GM21786 (cell line): ENCODE data around the gene HOXB1.

Experiments used
- ATAC-seq: cut with Tn5 transposase; IDR thresholded peaks from one replicate; pipeline ENCODE4 v1.9.1; 2021; ENCODE audit not compliant: unreplicated experiment

The HOXB1 gene

GRCh38 chr17:48567646-48568354, 37.0 kb upstream of the HOXB1 start:
- no peak for ATAC-seq

GRCh38 chr17:48567209-48567608, 36.4 kb upstream of the HOXB1 start:
- ATAC-seq: no peak

- ATAC-seq: no peak
Measured at GRCh38 chr17:48566717-48567116, 35.9 kb upstream of the HOXB1 start.

- no peak for ATAC-seq
Measured at GRCh38 chr17:48565925-48566710, 35.3 kb upstream of the HOXB1 start.

GRCh38 chr17:48565022-48565554, 34.3 kb upstream of the HOXB1 start:
- no peak for ATAC-seq

- ATAC-seq: no peak
Measured at GRCh38 chr17:48564188-48565021, 33.6 kb upstream of the HOXB1 start.

GRCh38 chr17:48563867-48564187, 33.0 kb upstream of the HOXB1 start:
- ATAC-seq: no peak

- ATAC-seq: no peak
Measured at GRCh38 chr17:48563385-48563838, 32.6 kb upstream of the HOXB1 start.

- no peak for ATAC-seq
Measured at GRCh38 chr17:48562934-48563333, 32.1 kb upstream of the HOXB1 start.

GRCh38 chr17:48561884-48562810, 31.3 kb upstream of the HOXB1 start:
- peak; percentile 60 for ATAC-seq

GRCh38 chr17:48559840-48560817, 29.3 kb upstream of the HOXB1 start:
- ATAC-seq: no peak

GRCh38 chr17:48559122-48559839, 28.5 kb upstream of the HOXB1 start:
- no peak for ATAC-seq

- no peak for ATAC-seq
Measured at GRCh38 chr17:48558831-48559121, 28.0 kb upstream of the HOXB1 start.

- ATAC-seq: no peak
Measured at GRCh38 chr17:48558057-48558830, 27.4 kb upstream of the HOXB1 start.

- no peak for ATAC-seq
Measured at GRCh38 chr17:48556576-48557401, 26.0 kb upstream of the HOXB1 start.

GRCh38 chr17:48556229-48556575, 25.4 kb upstream of the HOXB1 start:
- ATAC-seq: no peak
